22Rv1 (cell line): ENCODE measurements around the gene SFR1.

Source experiments
- ZFX ChIP-seq: fragments of 450-650 bp; IDR thresholded peaks from 2 replicates; pipeline ENCODE4 v1.6.1; 2017; ENCODE audit warnings: antibody characterized with exemption, borderline replicate concordance
- TF ChIP-seq, protein P1 (sequence below): fragments of 450-650 bp; IDR thresholded peaks from 2 replicates; pipeline ENCODE4 v1.5.1; 2017; ENCODE audit warnings: mild to moderate bottlenecking

DNA sequence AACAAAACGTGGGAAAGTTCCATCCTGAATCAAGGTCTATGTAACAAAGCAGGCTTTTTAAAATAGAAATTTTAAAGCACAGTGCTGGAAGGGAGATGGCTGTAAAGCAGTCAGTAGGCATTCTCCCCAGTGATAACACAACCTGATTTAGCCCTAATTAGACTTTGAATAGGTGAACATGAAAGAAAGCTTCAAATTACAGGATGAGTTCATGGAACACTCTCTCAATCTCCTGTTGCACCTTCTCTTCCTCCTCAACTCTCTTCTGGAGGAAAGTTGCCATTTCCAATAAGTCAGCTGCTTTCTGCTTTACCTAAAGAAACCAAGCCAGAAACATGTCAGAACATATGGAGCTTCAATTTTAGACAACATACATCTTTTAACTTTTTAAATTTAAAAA, 20.1 kb downstream of the SFR1 start:
- TF ChIP-seq, protein P1, sequence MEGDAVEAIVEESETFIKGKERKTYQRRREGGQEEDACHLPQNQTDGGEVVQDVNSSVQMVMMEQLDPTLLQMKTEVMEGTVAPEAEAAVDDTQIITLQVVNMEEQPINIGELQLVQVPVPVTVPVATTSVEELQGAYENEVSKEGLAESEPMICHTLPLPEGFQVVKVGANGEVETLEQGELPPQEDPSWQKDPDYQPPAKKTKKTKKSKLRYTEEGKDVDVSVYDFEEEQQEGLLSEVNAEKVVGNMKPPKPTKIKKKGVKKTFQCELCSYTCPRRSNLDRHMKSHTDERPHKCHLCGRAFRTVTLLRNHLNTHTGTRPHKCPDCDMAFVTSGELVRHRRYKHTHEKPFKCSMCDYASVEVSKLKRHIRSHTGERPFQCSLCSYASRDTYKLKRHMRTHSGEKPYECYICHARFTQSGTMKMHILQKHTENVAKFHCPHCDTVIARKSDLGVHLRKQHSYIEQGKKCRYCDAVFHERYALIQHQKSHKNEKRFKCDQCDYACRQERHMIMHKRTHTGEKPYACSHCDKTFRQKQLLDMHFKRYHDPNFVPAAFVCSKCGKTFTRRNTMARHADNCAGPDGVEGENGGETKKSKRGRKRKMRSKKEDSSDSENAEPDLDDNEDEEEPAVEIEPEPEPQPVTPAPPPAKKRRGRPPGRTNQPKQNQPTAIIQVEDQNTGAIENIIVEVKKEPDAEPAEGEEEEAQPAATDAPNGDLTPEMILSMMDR, result no peak
- no peak for TF ChIP-seq ZFX
